BE2C (cell line): Measurements from ENCODE around the gene SNX2.

Source experiments
- DNase-seq: peaks from one replicate; pipeline ENCODE4 v3.0.0-alpha.2; 2020
- H3K27me3 ChIP-seq: fragments of 250-450 bp; sonication (Bioruptor Pico); 2 replicates; pipeline ENCODE4 v1.5.1; 2020; ENCODE audit warnings: mild to moderate bottlenecking
- H3K36me3 ChIP-seq: fragments of 250-450 bp; sonication (Bioruptor Pico); 2 replicates; pipeline ENCODE4 v1.5.1; 2020; ENCODE audit warnings: mild to moderate bottlenecking
- H3K4me1 ChIP-seq: fragments of 250-450 bp; sonication (Bioruptor Pico); 2 replicates; pipeline ENCODE4 v1.5.1; 2020
- H3K4me3 ChIP-seq: 2 replicates; pipeline ENCODE4 v1.5.1; 2011; ENCODE audit warnings: low read depth, low read length
- H3K9me3 ChIP-seq: fragments of 250-450 bp; sonication (Bioruptor Pico); 2 replicates; pipeline ENCODE4 v1.5.1; 2020
- CTCF ChIP-seq: IDR thresholded peaks from 2 replicates; pipeline ENCODE4 v1.5.1; 2012; ENCODE audit warnings: mild to moderate bottlenecking, low read depth, low read length

Gene SNX2

GRCh38 chr5:122775550-122776542, 966 bp downstream of the SNX2 start:
- Histone ChIP-seq H3K36me3 (no peaks in the 10 kb centered on the region), H3K4me1 (no peaks in the 10 kb centered on the region), H3K27me3 (no peaks in the 10 kb centered on the region), H3K9me3 (no peaks in the 10 kb centered on the region), H3K4me3 (peak overlapping the region; percentile 96)
- peak; percentile 39 for DNase-seq
- no peak for TF ChIP-seq CTCF

- H3K27me3 ChIP-seq: no peaks in the 10 kb centered on the region
- no peak for TF ChIP-seq CTCF
- H3K4me1 ChIP-seq: no peaks in the 10 kb centered on the region
- H3K36me3 ChIP-seq: no peaks in the 10 kb centered on the region
- DNase-seq: no peak
- H3K4me3 ChIP-seq: no peak overlapping the region
- no peaks in the 10 kb centered on the region for H3K9me3 ChIP-seq
Measured at GRCh38 chr5:122778157-122778556, 3.3 kb downstream of the SNX2 start.

GRCh38 chr5:122779451-122779850, 4.6 kb downstream of the SNX2 start:
- no peak for DNase-seq
- H3K36me3 ChIP-seq: no peaks in the 10 kb centered on the region
- H3K4me1 ChIP-seq: no peaks in the 10 kb centered on the region
- no peaks in the 10 kb centered on the region for H3K9me3 ChIP-seq
- no peak overlapping the region for H3K4me3 ChIP-seq
- H3K27me3 ChIP-seq: no peaks in the 10 kb centered on the region
- TF ChIP-seq CTCF: no peak

GRCh38 chr5:122780296-122780695, 5.4 kb downstream of the SNX2 start:
- Histone ChIP-seq H3K4me1 (no peaks in the 10 kb centered on the region), H3K36me3 (no peaks in the 10 kb centered on the region), H3K4me3 (no peak overlapping the region), H3K9me3 (no peaks in the 10 kb centered on the region), H3K27me3 (no peaks in the 10 kb centered on the region)
- DNase-seq: no peak
- TF ChIP-seq CTCF: no peak

GRCh38 chr5:122781465-122781864, 6.6 kb downstream of the SNX2 start:
- no peak for TF ChIP-seq CTCF

GRCh38 chr5:122785294-122785693, 10.4 kb downstream of the SNX2 start:
- H3K4me1 ChIP-seq: no peaks in the 10 kb centered on the region
- H3K36me3 ChIP-seq: no peaks in the 10 kb centered on the region
- H3K4me3 ChIP-seq: no peak overlapping the region
- no peaks in the 10 kb centered on the region for H3K9me3 ChIP-seq
- no peaks in the 10 kb centered on the region for H3K27me3 ChIP-seq
- no peak for TF ChIP-seq CTCF
- no peak for DNase-seq

More at GRCh38 chr5:122781465-122781864, 6.6 kb downstream of the SNX2 start:
- DNase-seq: no peak
- H3K9me3 ChIP-seq: no peaks in the 10 kb centered on the region
- no peaks in the 10 kb centered on the region for H3K4me1 ChIP-seq
- H3K36me3 ChIP-seq: no peaks in the 10 kb centered on the region
- no peak overlapping the region for H3K4me3 ChIP-seq
- no peaks in the 10 kb centered on the region for H3K27me3 ChIP-seq
